K562 (cell line): ENCODE data around the gene CLIC1. TPM values are rescaled to one million over a fixed set of nuclear protein-coding genes. Genes with fewer than 3 reads are reported as not detected.

Source experiments
- AFF1 ChIP-seq, 2 experiments: fragments of 450-650 bp; IDR thresholded peaks; 2 replicates each; pipeline ENCODE4 v1.6.1; 2018; ENCODE audit warnings: mild to moderate bottlenecking in 2 of 2, low read depth in 1 of 2; ENCODE audit not compliant: partially characterized antibody in 2 of 2
- ATF7 ChIP-seq: fragments of 450-650 bp; IDR thresholded peaks from 2 replicates; pipeline ENCODE4 v1.7.1; 2014; ENCODE audit warnings: mild to moderate bottlenecking, moderate library complexity
- CBX1 ChIP-seq: sonication (generic); IDR thresholded peaks from 2 replicates; pipeline ENCODE4 v1.6.1; 2016; ENCODE audit warnings: antibody characterized with exemption, low read depth, mild to moderate bottlenecking
- CHCHD3 ChIP-seq: fragments of 250-450 bp; sonication (Bioruptor Pico); IDR thresholded peaks from 2 replicates; pipeline ENCODE4 v2.1.2; 2022; ENCODE audit warnings: mild to moderate bottlenecking
- E2F1 ChIP-seq: sonication (generic); formaldehyde crosslinking; IDR thresholded peaks from 2 replicates; pipeline ENCODE4 v1.8.1; 2023; ENCODE audit warnings: mild to moderate bottlenecking, missing genetic modification reagents, moderate library complexity
- HDAC1 ChIP-seq, 2 experiments: fragments of 450-650 bp; IDR thresholded peaks; 2 replicates each; pipeline ENCODE4 v1.6.1; 2016 to 2017; ENCODE audit warnings: inconsistent platforms in 1 of 2, mild to moderate bottlenecking in 1 of 2, moderate library complexity in 1 of 2
- HMG20A ChIP-seq: fragments of 450-650 bp; formaldehyde crosslinking; conservative IDR thresholded peaks from 2 replicates; pipeline ENCODE4 v1.4.0; 2020; ENCODE audit warnings: mild to moderate bottlenecking, mixed read lengths
- HNRNPL ChIP-seq: fragments of 200-400 bp; formaldehyde crosslinking; IDR thresholded peaks from 2 replicates; pipeline ENCODE4 v1.6.1; 2017; ENCODE audit warnings: low read depth, mild to moderate bottlenecking, low read length
- MAFG ChIP-seq: fragments of 450-650 bp; conservative IDR thresholded peaks from 2 replicates; pipeline ENCODE4 v1.6.1; 2016; ENCODE audit warnings: missing genetic modification characterization, missing compliant biosample characterization
- NRF1 ChIP-seq, 2 experiments: fragments of 450-650 bp; IDR thresholded peaks in 1 of 2; conservative IDR thresholded peaks in 1 of 2; 2 replicates each; pipeline ENCODE4 v1.6.1; 2014; ENCODE audit warnings: mild to moderate bottlenecking in 2 of 2
- RBM25 ChIP-seq: fragments of 200-400 bp; formaldehyde crosslinking; IDR thresholded peaks from 2 replicates; pipeline ENCODE4 v1.6.1; 2018; ENCODE audit warnings: low read length, low read depth, moderate library complexity; ENCODE audit not compliant: severe bottlenecking
- SLC30A9 ChIP-seq: fragments of 250-450 bp; sonication (Bioruptor Pico); IDR thresholded peaks from 2 replicates; pipeline ENCODE4 v1.8.0; 2022; ENCODE audit warnings: mild to moderate bottlenecking, moderate library complexity
- ZBTB17 ChIP-seq: fragments of 450-650 bp; formaldehyde crosslinking; IDR thresholded peaks from 2 replicates; pipeline ENCODE4 v1.4.0; 2020; ENCODE audit warnings: mild to moderate bottlenecking
- ZNF830 ChIP-seq: fragments of 250-450 bp; sonication (Bioruptor Pico); IDR thresholded peaks from 2 replicates; pipeline ENCODE4 v1.5.0; 2021; ENCODE audit warnings: mild to moderate bottlenecking
- polyA plus RNA-seq, 8 experiments: library from polyadenylated mRNA; depleted of rRNA in 4 of 8; stranded (reverse) in 5 of 8; unstranded in 3 of 8; fragments of >200 nt; fragmentation: Nextera tagmentation in 2 of 8; fragmentation: Illumina TruSeq in 1 of 8; extraction: Ambion mirVana in 2 of 8; extraction: Trizol in 1 of 8; gene quantifications; 2 replicates each; pipeline versions ENCODE4 v1.2.1 to v1.2.3, GENCODE V29; 2011 to 2014; ENCODE audit warnings: inconsistent platforms in 1 of 8, missing spikeins in 1 of 8
- total RNA-seq, 7 experiments: library from RNA; depleted of rRNA in 6 of 7; stranded (reverse); fragments of >200 nt in 6 of 7; fragmentation: Illumina TruSeq in 2 of 7; extraction: Trizol in 2 of 7; gene quantifications; 2 replicates each; pipeline versions ENCODE4 v1.2.1 to v1.2.3, GENCODE V29; 2011 to 2021; ENCODE audit warnings: low replicate concordance in 1 of 7
- TF ChIP-seq, protein P1 (sequence below): fragments of 450-650 bp; conservative IDR thresholded peaks from 2 replicates; pipeline ENCODE4 v1.6.1; 2016; ENCODE audit warnings: missing genetic modification characterization, low read depth, mild to moderate bottlenecking, missing compliant biosample characterization, moderate library complexity
- TF ChIP-seq, protein P2 (sequence below): fragments of 250-450 bp; sonication (Bioruptor Pico); IDR thresholded peaks from 2 replicates; pipeline ENCODE4 v1.5.0; 2020; ENCODE audit warnings: mild to moderate bottlenecking

The CLIC1 gene
- total and polyA plus RNA-seq, 9 of the 15 experiments (the other 6 are each of a cell fraction or from before 2014, with no cell fraction given), result 1,267 to 2,419 (median 1,808) TPM

- TF ChIP-seq AFF1 (IDR thresholded peaks at IDR 0.05; ENCODE audit: low read depth in 1 of 2, partially characterized antibody in 2 of 2), result peak; percentile 18 to 93
- TF ChIP-seq HMG20A (CRISPR knock-in tag), result 0 out of 2 replicates have a peak, but pooled peaks have one; percentile 49
- TF ChIP-seq HNRNPL, result 0 out of 2 replicates have a peak, but pooled peaks have one; percentile 37
- peak; percentile 59 for TF ChIP-seq E2F1 (CRISPR knock-in tag)
- TF ChIP-seq, protein P1, sequence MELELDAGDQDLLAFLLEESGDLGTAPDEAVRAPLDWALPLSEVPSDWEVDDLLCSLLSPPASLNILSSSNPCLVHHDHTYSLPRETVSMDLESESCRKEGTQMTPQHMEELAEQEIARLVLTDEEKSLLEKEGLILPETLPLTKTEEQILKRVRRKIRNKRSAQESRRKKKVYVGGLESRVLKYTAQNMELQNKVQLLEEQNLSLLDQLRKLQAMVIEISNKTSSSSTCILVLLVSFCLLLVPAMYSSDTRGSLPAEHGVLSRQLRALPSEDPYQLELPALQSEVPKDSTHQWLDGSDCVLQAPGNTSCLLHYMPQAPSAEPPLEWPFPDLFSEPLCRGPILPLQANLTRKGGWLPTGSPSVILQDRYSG, result 0 out of 2 replicates have a peak, but pooled peaks have one; percentile 38
- TF ChIP-seq RBM25, result no peak
- 0 out of 2 replicates have a peak, but pooled peaks have one; percentile 4 for TF ChIP-seq MAFG (tag)
- TF ChIP-seq HDAC1 (IDR thresholded peaks at IDR 0.05), result peak in 1 of 2 experiments; percentile 91; a peak in 2 of 4 replicates
- TF ChIP-seq, protein P2, sequence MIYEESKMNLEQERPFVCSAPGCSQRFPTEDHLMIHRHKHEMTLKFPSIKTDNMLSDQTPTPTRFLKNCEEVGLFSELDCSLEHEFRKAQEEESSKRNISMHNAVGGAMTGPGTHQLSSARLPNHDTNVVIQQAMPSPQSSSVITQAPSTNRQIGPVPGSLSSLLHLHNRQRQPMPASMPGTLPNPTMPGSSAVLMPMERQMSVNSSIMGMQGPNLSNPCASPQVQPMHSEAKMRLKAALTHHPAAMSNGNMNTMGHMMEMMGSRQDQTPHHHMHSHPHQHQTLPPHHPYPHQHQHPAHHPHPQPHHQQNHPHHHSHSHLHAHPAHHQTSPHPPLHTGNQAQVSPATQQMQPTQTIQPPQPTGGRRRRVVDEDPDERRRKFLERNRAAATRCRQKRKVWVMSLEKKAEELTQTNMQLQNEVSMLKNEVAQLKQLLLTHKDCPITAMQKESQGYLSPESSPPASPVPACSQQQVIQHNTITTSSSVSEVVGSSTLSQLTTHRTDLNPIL, result peak; percentile 84
- TF ChIP-seq ATF7, result no peak
- TF ChIP-seq ZNF830 (CRISPR knock-in tag), result no peak; the same call in 1 of the 2 replicates
- TF ChIP-seq NRF1 (conservative IDR thresholded peaks at IDR 0.05 in 1 of 2, IDR thresholded peaks at IDR 0.05 in 1 of 2), result peak; percentile 39 to 48; a peak in 1 of 4 replicates
- TF ChIP-seq CBX1, result no peak
- 0 out of 2 replicates have a peak, but pooled peaks have one; percentile 32 for TF ChIP-seq CHCHD3 (CRISPR knock-in tag)
- TF ChIP-seq ZBTB17 (CRISPR knock-in tag), result peak; percentile 78
- no peak for TF ChIP-seq SLC30A9 (CRISPR knock-in tag)
These were observed 2.0 kb upstream of the CLIC1 start (continued) for GRCh38 chr6:31737991-31738979.
